Vagina (tissue), 2 donors: ENCODE data around the gene NKAIN1. TPM values are rescaled to one million over a fixed set of nuclear protein-coding genes. Genes with fewer than 3 reads are reported as not detected.
A peak's percentile ranks its signal among the peaks of the same experiment; 100 is the strongest.

Experiments used
- DNase-seq, 2 donors: peaks; one replicate each; pipeline ENCODE4 v3.0.0-alpha.2; 2017; ENCODE audit errors: extremely low spot score in 2 of 2
- H3K27ac ChIP-seq: fragments of 200-600 bp; sonication (generic); one replicate; pipeline ENCODE4 v1.5.1; 2019
- H3K27me3 ChIP-seq: fragments of 200-600 bp; sonication (generic); one replicate; pipeline ENCODE4 v1.5.1; 2019
- H3K36me3 ChIP-seq, 2 donors: fragments of 200-600 bp; sonication (generic); one replicate each; pipeline ENCODE4 v1.5.1; 2017 to 2019
- H3K4me1 ChIP-seq: fragments of 200-600 bp; sonication (generic); one replicate; pipeline ENCODE4 v1.5.1; 2019
- H3K4me3 ChIP-seq, 2 donors: fragments of 200-600 bp; sonication (generic); 1 replicate in 1 of 2; 2 replicates in 1 of 2; pipeline ENCODE4 v1.5.1; 2016 to 2019
- H3K9me3 ChIP-seq: fragments of 200-600 bp; sonication (generic); one replicate; pipeline ENCODE4 v1.5.1; 2019
- POLR2A ChIP-seq, 2 donors: fragments of 450-650 bp; IDR thresholded peaks; one replicate each; pipeline ENCODE4 v1.6.1; 2017; ENCODE audit warnings: antibody characterized with exemption in 2 of 2, mild to moderate bottlenecking in 2 of 2, moderate library complexity in 2 of 2
- POLR2AphosphoS5 ChIP-seq, 2 donors: sonication (generic); formaldehyde crosslinking; IDR thresholded peaks; one replicate each; pipeline ENCODE4 v1.9.0; 2017; ENCODE audit warnings: antibody characterized with exemption in 2 of 2, mild to moderate bottlenecking in 2 of 2, low read depth in 1 of 2; ENCODE audit not compliant: insufficient read depth in 1 of 2
- intact Hi-C: fragments of 100-400 bp; cut with DNase I; formaldehyde crosslinking; loops from one replicate; pipeline ENCODE4 v1.15.1; 2023
- total RNA-seq: library from RNA; depleted of rRNA; stranded (reverse); fragments of >200 nt; gene quantifications from one replicate; pipeline ENCODE4 v1.2.3, GENCODE V29; 2016
- TF ChIP-seq, protein P1 (sequence below), 3 experiments: fragments of 450-650 bp in 2 of 3; fragments of 200-600 bp in 1 of 3; sonication (generic) in 1 of 3; IDR thresholded peaks; one replicate each; pipeline ENCODE4 v1.5.1; 2017 to 2019; ENCODE audit warnings: antibody characterized with exemption in 3 of 3, mild to moderate bottlenecking in 2 of 3, moderate library complexity in 2 of 3

Gene NKAIN1
- total RNA-seq, 1 donor from 2014 or later = not detected

DNA sequence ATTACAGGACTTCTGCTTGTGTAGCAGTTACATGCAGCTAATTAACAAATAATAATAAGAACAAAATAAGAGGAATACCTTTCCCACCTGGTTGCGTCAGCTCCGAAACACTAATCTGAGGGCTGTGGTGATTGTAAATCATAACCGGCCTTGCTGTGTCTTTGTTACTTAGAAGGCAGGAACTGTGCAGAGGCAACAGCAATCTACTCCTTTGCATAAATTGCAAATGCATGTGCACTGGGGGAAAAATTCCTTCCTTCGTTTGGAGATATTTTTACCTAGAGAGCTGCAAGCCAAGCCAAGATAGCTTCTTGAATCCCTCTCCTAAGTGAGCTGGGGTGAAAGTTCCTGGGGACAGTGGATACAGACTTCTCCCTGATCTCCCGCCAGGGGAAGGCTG lies 46.0 kb downstream of the NKAIN1 start:
- no peak for DNase-seq
- no peaks in the 10 kb centered on the region for H3K27me3 ChIP-seq
- no peaks in the 10 kb centered on the region for H3K36me3 ChIP-seq
- intact Hi-C loops = no loop called here
- no peak overlapping the region for H3K4me3 ChIP-seq
- H3K27ac ChIP-seq = no peak overlapping the region
- TF ChIP-seq POLR2A (IDR thresholded peaks at IDR 0.05) = no peak
- TF ChIP-seq, protein P1, sequence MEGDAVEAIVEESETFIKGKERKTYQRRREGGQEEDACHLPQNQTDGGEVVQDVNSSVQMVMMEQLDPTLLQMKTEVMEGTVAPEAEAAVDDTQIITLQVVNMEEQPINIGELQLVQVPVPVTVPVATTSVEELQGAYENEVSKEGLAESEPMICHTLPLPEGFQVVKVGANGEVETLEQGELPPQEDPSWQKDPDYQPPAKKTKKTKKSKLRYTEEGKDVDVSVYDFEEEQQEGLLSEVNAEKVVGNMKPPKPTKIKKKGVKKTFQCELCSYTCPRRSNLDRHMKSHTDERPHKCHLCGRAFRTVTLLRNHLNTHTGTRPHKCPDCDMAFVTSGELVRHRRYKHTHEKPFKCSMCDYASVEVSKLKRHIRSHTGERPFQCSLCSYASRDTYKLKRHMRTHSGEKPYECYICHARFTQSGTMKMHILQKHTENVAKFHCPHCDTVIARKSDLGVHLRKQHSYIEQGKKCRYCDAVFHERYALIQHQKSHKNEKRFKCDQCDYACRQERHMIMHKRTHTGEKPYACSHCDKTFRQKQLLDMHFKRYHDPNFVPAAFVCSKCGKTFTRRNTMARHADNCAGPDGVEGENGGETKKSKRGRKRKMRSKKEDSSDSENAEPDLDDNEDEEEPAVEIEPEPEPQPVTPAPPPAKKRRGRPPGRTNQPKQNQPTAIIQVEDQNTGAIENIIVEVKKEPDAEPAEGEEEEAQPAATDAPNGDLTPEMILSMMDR (IDR thresholded peaks at IDR 0.05) = no peak
- TF ChIP-seq POLR2AphosphoS5 (IDR thresholded peaks at IDR 0.05; ENCODE audit: insufficient read depth in 1 of 2, low read depth in 1 of 2) = no peak
- no peaks in the 10 kb centered on the region for H3K4me1 ChIP-seq
- H3K9me3 ChIP-seq = no peaks in the 10 kb centered on the region

DNA sequence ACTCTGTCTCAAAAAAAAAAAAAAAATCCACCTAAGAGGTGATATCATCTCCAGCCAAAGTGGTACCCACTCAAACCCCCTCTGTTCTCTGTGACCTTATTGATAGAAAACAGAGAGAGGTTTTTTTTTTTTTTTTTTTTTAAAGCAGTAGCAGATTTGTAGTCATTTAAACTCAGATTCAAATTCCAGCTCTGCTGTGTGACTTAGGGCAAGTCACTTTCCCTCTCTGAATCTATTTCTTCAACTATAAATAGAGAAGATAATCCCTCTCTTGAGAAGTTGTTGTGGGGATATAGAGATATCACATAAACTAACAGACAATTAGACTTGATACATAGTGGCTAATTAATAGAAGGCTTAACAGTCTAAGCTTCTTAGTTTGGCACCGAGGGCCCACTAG lies 48.4 kb downstream of the NKAIN1 start:
- DNase-seq = no peak
- H3K4me1 ChIP-seq = no peaks in the 10 kb centered on the region
- H3K4me3 ChIP-seq = no peak overlapping the region
- no peak overlapping the region for H3K27ac ChIP-seq
- no peaks in the 10 kb centered on the region for H3K27me3 ChIP-seq
- H3K9me3 ChIP-seq = no peaks in the 10 kb centered on the region
- TF ChIP-seq, protein P1 (IDR thresholded peaks at IDR 0.05) = no peak
- TF ChIP-seq POLR2AphosphoS5 (IDR thresholded peaks at IDR 0.05; ENCODE audit: insufficient read depth in 1 of 2, low read depth in 1 of 2) (no peak), POLR2A (IDR thresholded peaks at IDR 0.05) (no peak)
- intact Hi-C loops = no loop called here
- H3K36me3 ChIP-seq = no peaks in the 10 kb centered on the region

DNA sequence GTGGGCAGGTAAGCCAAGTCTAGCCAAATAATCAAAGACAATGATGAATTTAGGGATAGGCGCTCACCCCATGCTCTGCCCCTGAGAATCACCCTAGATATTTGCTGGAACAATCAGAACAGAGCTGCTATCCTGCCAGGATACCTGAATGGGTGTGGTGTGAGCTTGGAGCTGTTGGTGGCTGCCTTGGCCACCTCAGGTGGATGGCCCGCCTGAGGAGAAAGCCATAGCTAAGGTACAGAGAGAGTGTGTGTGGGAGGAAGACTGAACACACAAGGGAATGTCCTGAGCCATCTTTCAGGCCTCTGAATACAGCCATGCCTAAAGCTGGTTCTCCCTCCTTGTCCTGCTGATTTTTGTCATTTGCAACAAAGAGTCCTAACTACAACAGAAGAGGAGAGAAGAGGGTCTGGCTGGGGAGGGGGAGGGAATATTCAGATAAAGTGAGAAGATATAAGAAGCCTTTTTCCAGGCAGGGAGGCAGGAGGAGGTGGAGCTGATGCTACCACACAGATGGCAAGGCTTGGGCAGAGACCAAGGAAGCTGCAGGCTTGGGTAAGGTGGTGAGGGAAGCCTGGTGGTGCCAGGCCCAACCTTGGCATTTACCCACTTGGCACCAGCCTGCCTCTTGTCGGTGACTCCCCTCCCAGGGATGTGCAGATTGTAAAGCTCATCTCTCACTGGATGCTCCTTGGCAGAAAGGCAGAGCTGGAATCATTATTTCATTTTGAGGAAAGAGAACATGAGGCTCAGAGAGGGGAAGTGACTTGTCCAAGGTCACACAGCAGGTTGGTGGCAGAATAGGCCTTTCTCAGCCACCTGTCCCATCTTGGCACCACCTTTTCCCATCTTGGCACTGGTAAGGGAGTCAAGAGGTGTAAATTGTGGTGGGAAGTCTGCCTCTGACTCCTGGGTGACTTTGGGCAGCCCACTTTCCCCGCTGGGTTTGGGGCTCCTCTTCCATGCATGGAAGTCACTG lies 49.7 kb downstream of the NKAIN1 start:
- H3K27me3 ChIP-seq = no peaks in the 10 kb centered on the region

DNA sequence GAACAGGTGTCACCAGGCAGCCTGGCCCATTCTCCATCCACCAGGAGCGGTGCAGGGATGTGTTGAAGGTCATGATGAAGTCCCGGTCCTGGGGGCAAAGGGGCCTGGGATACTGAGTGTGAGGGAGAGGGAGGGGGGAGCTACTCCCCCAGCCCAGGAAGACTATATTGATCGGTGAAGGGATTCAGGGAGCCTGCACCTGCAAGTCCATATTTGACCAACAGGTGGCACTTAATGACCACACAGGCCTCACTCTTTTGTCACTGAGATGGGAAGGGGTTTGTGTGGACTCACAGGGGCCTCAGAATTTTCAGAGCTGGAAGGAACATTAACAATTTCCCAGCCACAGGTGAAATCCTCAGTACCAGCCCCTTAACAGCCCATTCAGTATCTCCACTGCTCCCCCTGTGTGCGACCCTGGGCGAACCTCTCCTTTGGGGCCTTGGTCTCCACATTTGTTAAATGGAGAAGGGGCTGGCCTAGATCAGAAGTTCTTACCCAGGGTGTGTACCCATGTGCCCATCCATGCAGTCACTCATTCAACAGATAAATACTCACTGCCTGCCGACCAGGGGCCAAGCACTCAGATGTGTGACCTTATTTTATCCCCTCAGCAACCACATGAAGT lies 55.6 kb downstream of the NKAIN1 start:
- DNase-seq = no peak
- Histone ChIP-seq H3K9me3 (no peaks in the 10 kb centered on the region), H3K27ac (no peak overlapping the region), H3K4me3 (no peak overlapping the region), H3K27me3 (no peaks in the 10 kb centered on the region), H3K4me1 (peaks cover 11% of the 10 kb centered on the region), H3K36me3 (no peaks in the 10 kb centered on the region)
- TF ChIP-seq, protein P1 (IDR thresholded peaks at IDR 0.05) = peak; percentile 33 to 60 (median 49)
- no peak for TF ChIP-seq POLR2A (IDR thresholded peaks at IDR 0.05)
- intact Hi-C loops = loop anchor here (10.0 kb wide), 1 partner anchor 241 kb away; no protein-coding TSS in a partner anchor

More for the DNA sequence above, 49.7 kb downstream of the NKAIN1 start:
- no peak overlapping the region for H3K27ac ChIP-seq
- no peak overlapping the region for H3K4me3 ChIP-seq
- H3K9me3 ChIP-seq = no peaks in the 10 kb centered on the region
- TF ChIP-seq POLR2AphosphoS5 (IDR thresholded peaks at IDR 0.05; ENCODE audit: insufficient read depth in 1 of 2, low read depth in 1 of 2) (no peak), POLR2A (IDR thresholded peaks at IDR 0.05) (no peak)
- TF ChIP-seq, protein P1 (IDR thresholded peaks at IDR 0.05) = no peak
- H3K36me3 ChIP-seq = no peaks in the 10 kb centered on the region
- H3K4me1 ChIP-seq = no peaks in the 10 kb centered on the region
- intact Hi-C loops = loop anchor here (10.0 kb wide), 1 partner anchor 235 kb away; no protein-coding TSS in a partner anchor
- DNase-seq = no peak
